ENCODE results near the gene LINGO3. TPM values are rescaled to one million over a fixed set of nuclear protein-coding genes. Genes with fewer than 3 reads are reported as not detected.

LINGO3 gene
- total and polyA plus RNA-seq, 2 of the 8 experiments (the other 6 are each of a cell fraction or from before 2014, with no cell fraction given), result 0.59 TPM; not detected in 1

DNA sequence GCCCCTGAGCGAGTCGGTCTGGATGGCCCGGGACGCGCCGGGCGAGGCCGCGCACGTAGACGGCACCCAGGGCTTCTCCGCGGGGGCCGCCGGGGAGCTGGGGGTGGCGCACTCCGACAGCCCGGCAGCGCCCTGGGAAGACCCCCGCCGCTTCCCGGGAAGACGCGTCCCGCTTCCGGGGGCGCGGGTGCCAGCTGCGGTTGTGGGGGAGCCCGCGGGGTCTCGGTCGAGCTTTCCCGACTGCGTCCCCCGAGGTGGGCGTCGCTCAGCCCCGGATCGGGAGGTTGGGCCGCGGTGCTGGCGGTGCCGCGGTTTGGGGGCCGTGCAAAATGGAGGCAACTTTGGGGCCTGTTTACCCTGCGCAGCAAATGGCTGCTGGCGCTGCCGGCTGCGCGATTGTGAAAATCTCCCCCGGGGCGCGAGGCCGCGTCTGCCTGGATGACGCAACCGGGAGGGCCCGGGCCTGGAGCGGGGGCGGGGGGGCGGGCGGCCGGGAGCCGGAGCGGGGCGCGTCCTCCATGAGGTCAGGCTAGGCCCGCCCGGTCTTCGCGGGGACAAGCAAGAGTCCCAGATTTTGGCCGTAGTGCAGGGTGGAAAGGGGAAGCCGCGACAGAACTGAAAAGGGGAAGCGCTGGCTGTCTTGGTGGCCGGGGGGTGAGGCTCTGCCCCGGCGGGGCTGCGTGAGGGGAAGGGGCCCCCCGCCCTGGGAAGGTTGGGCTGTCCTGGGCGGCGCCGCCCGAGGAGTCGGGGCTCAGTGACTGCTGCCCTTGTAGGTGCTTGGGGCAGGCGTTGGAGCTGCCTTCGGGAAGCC is 37.3 kb downstream of the LINGO3 start (continued):
- TF ChIP-seq EP300 (IDR thresholded peaks at IDR 0.05; ENCODE audit: borderline replicate concordance in 1 of 2, low read depth in 2 of 2, low read length in 2 of 2) (no peak), SIRT6 (IDR thresholded peaks at IDR 0.05; ENCODE audit: low read length) (no peak), BRCA1 (IDR thresholded peaks at IDR 0.05; ENCODE audit: low read depth, low read length) (no peak)
- TF ChIP-seq, protein P1, sequence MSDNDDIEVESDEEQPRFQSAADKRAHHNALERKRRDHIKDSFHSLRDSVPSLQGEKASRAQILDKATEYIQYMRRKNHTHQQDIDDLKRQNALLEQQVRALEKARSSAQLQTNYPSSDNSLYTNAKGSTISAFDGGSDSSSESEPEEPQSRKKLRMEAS (IDR thresholded peaks at IDR 0.05), result no peak
